HG03469 (cell line): ENCODE results near the gene MPST.
"Not testable (repeated sequence)": the region's sequence is repeated elsewhere in the genome, so short reads cannot be mapped to it uniquely, and the experiment has no call there.

ENCODE experiments used
- ATAC-seq: cut with Tn5 transposase; IDR thresholded peaks from one replicate; pipeline ENCODE4 v1.9.1; 2021; ENCODE audit warnings: mild to moderate bottlenecking, moderate library complexity, moderate number of reproducible peaks; ENCODE audit not compliant: unreplicated experiment

The MPST gene

DNA sequence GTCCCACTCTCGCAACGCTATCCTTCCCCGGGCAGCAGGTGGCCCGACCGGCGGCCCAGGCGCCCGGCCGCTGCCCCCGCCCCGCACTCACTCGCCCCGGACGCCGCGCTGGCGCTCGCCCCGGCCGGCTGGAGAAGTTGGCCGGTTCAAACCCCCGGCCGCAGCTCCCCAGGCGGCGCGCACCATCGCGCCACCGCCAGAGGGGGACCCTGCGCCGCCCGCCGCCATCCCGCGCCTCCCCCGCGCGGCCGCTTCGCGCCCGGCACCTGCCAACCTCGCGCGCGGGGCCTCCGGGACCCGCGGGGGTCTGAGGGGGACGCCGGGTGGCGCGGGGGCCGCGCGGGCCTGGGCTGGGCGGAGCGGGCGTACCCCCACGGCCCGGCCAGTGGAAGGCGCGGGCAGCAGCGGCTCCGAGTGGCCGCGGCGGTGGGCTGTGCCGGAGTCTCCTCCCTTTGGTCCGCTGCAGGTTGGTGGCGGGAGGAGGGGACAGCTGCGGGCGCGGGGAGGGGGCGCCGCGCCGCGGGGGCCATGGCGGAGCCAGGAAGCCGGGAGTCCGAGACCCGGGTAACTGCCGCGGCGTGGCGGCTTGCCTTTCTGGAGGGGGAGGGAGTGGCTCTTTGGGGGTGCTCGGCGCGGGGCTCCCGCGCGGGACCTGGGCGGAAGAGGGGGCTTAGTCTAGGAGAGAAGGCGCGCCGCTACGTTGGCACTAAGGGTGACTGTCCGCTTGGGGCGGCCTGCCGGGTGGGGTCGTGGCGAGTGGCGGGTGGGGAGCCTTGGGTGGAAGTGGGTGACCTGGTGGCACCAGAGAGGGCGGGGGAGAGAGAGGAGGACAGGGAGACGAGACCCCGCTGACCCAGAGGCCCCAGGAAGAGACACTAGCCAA is at the start of gene MPST, which contains the start of gene TST:
TSS of gene MPST (plus strand) at position 434 of the 883 bp plus-strand sequence. CDS start at position 529, 95 bp downstream.
TSS of gene TST (minus strand) at position 139 of the 883 bp plus-strand sequence. CDS start 715 bp downstream, outside the sequence.
- ATAC-seq = no peak

- ATAC-seq = no peak
Observed at GRCh38 chr22:36971341-36972125, 48.0 kb upstream of the MPST start.

GRCh38 chr22:36976606-36977005 is 42.9 kb upstream of the MPST start:
- no peak for ATAC-seq

- ATAC-seq = no peak
Observed at GRCh38 chr22:36977401-36977861, 42.1 kb upstream of the MPST start.

DNA sequence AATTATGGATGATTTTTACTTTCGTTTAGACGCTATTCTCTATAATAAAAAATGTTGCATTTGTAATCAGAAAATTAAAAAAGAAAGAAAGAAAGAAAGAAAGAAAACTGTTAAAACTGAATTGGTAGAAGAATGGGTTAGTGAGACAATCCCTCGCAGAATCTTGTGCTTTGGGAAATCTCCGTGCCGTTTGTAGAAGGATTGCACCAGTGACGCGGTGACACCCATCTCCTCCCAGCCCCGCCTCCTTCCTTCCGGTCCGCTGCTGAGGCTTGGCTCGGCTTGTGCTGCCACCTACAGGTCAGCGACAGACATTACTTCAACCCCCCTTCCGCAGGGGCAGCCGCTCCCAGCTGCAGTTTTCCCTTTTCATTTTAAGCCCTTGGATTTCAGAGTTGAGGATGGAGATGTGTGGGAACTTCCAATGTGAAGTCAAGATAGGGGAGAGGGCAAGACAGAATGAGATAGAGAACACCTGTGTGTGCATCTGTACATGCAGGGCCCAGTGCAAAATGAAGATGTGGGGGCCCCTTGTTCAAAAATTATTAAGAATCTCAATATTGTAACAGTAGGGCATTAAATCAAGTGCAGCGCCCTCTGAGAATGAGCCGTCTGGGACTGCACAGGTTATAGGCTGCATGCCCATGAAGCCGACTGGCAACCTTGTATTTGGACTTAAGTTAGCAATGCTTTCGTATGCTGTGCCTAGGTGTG is 41.4 kb upstream of the MPST start:
- ATAC-seq = no peak

DNA sequence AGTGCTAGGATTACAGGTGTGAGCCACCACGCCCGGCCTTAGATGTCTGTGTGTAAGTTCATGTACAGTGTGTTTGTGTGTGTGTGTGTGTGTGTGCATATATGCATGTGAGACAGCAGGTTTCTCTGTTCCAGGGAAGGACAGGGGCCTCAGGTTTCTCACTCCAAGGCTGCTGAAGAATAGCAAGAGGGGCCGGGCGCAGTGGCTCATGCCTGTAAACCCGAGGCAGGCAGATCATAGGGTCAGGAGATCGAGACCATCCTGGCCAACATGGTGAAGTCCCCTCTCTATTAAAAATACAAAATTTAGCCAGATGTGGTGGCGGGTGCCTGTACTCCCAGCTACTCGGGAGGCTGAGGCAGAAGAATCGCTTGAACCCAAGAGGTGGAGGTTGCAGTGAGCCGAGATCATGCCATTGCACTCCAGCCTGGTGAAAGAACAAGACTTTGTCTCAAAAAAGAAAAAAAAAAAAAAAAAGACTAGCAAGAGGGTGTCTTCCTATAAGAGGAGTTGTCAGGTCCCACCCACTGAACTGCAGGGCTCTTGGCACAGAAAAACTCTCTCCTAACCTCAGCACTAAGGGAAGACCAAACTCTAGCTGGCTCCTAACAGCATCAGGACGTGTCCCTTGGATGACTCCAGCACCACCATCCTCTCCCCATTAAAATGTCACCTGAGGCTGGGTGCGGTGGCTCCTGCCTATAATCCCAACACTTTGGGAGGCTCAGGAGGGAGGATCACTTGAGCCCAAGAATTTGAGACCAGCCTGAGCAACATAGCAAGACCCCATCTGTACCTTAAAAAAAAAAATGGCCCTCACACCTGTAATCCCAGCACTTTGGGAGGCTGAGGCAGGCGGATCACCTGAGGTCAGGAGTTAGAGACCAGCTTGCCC is 40.3 kb upstream of the MPST start:
- ATAC-seq = no peak

GRCh38 chr22:36981247-36981775 is 38.2 kb upstream of the MPST start:
- no peak for ATAC-seq

GRCh38 chr22:36982136-36982535 is 37.4 kb upstream of the MPST start:
- no peak for ATAC-seq

DNA sequence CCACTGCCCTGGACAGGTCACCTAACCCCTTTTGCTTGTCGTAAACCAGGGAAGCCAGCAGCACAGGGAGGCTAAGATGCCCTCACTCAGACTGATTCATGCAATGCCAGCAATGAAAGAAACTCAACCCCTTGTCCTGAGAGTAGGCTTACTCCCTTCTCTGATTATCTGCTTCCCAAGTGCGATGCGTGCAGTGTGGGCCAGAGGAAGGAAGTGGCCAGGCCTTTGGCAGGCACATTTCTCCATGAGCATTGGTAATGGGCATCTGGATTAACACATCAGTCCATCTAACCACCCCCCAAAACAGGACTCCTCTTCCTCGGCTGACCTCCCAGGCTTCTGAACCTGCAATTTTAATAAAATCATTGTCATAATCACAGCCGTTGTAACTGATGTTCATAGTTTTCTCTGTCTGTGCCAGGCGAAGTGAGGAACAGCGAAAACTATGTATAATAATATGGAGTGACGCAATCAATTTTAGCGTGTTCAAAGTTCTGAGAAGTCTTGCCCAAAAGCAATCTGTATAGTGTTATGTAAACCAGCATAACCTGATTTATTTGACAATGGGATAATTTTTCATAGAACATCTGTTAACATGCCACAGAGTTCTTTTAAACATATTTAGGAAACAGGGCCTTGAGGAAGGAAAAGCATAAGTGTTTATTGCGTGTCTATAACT is 34.2 kb upstream of the MPST start:
- ATAC-seq = no peak

GRCh38 chr22:36986242-36986821 is 33.2 kb upstream of the MPST start:
- no peak for ATAC-seq

- no peak for ATAC-seq
Observed at GRCh38 chr22:36988075-36988832, 31.3 kb upstream of the MPST start.

- not testable (repeated sequence) for ATAC-seq
Observed at GRCh38 chr22:36989012-36989411, 30.5 kb upstream of the MPST start.

GRCh38 chr22:36990457-36990856 is 29.1 kb upstream of the MPST start:
- ATAC-seq = no peak

GRCh38 chr22:36991206-36991605 is 28.3 kb upstream of the MPST start:
- ATAC-seq = no peak

- ATAC-seq = no peak
Observed at GRCh38 chr22:36997746-36998145, 21.8 kb upstream of the MPST start.

DNA sequence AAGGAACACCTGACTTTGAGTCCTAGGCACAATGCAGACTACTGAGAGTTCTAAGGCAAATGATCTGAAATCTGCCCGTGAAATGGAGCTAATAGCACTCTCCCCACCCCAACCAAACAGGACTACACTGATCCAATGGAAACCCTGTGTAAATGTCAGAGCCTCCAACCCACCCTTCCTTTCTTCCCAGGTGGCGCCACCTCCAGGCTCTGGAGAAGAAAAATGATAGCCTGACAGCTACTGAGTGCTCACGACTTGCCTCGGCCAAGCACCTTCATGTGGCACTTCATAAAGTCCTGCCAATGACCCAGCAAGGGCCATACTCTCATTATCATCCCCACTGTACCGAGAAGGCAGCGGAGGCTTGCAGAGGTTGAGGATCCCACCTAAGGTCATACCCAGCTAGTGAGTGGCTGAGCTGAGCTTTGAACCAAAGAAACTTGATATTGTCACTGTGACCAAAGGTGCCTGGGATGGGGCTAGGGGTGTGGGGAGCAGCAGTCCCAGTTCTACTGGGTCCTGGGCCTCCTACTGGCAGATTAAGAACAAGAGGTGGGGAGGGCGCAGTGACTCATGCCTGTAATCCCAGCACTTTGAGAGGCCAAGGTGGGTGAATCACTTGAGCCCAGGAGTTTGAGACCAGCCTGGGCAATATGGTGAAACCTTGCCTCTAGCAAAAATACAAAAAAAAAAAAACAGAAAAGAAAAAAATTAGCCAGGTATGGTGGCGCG is 20.8 kb upstream of the MPST start:
- no peak for ATAC-seq

GRCh38 chr22:36999463-36999862 is 20.1 kb upstream of the MPST start:
- no peak for ATAC-seq
